IPS DF 4.7 (cell line): ENCODE results near the gene CD248.
"Not testable (repeated sequence)": the region's sequence is repeated elsewhere in the genome, so short reads cannot be mapped to it uniquely, and the experiment has no call there.

ENCODE experiments used
- DNase-seq: peaks from one replicate; pipeline ENCODE4 v3.0.0-alpha.2; 2013; ENCODE audit warnings: low spot score; ENCODE audit errors: extremely low read depth

CD248 gene, protein sequence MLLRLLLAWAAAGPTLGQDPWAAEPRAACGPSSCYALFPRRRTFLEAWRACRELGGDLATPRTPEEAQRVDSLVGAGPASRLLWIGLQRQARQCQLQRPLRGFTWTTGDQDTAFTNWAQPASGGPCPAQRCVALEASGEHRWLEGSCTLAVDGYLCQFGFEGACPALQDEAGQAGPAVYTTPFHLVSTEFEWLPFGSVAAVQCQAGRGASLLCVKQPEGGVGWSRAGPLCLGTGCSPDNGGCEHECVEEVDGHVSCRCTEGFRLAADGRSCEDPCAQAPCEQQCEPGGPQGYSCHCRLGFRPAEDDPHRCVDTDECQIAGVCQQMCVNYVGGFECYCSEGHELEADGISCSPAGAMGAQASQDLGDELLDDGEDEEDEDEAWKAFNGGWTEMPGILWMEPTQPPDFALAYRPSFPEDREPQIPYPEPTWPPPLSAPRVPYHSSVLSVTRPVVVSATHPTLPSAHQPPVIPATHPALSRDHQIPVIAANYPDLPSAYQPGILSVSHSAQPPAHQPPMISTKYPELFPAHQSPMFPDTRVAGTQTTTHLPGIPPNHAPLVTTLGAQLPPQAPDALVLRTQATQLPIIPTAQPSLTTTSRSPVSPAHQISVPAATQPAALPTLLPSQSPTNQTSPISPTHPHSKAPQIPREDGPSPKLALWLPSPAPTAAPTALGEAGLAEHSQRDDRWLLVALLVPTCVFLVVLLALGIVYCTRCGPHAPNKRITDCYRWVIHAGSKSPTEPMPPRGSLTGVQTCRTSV

DNA sequence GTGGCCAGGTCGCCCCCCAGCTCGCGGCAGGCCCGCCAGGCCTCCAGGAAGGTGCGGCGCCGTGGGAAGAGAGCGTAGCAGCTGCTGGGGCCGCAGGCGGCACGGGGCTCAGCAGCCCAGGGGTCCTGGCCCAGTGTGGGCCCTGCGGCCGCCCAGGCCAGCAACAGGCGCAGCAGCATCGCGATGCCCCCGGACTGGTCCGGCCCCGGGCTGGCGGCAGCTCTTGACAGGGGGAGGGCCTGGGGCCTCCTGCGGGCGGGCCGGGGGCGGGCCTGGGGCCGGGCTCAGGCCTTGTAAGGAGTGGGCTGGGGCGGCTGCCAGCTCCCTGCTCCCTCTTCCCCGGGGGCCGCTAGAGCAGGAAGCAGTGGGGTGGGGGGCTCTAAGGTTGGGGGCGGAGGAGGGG is at the start of gene CD248:
CD248 (minus strand) TSS at position 196 of the 403 bp plus-strand sequence; CDS start at position 179, 17 bp downstream.
- no peak for DNase-seq

DNA sequence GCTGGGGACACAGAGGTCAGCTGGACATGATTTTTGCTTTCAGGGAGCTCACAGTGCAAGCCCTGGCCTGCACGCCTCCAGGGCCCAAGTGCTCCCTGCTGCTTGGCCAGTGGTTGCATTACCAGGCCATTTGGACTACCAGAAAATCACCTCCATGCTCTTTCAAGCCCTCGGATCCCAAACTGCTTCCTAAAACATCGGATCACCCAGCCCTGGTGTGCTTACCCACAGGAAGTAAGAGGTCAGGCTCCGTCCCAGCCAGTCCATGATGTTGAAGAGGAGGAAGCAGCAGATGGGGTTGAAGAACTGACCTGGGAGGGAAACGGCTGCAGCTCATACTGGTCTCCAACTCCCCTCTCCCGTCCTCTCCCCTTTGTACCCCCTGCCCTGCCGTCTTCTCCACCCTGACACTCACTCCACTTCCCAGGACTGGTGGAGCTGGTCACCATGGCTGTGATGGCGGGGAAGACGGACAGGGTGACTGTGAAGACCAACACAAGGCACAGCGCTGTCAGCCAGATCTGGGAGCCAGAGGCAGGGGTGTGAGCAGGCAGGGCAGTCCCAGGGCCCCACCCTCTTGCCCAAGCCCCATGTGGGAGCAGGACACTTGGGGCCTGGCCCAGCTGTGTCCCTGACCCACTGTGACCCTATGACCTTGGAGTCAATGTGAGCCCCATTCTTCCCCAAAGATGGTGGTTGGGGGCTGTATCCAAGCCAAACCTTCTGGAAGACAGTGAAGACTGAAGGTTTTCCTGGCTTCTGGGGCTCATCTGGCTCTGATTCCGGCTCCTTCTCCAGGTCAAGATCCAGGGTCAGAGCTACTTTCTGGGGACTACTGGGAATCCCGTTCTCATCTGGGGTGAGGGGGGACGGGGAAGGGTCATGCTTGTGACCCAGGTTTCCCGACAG is 49.1 kb upstream of the CD248 start:
- DNase-seq = no peak

DNA sequence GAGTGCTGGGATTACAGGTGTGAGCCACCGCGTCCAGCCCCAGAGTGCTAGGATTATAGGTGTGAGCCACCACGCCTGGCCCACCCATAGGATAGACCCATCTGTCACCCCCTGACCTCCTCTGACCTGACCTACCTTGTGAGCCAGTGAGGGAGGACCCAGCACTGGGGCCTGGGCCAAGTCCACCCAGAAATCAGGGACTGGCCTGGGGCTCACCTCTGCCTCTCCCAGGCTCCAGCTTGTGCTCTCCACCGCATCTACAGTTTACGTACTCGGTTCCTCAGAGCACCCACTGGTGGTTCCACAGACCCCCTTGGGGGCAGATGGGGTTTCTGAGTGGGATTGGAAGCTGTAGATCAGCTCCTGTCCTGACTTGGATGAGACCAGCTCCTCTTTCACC is 48.3 kb upstream of the CD248 start:
- DNase-seq = no peak

DNA sequence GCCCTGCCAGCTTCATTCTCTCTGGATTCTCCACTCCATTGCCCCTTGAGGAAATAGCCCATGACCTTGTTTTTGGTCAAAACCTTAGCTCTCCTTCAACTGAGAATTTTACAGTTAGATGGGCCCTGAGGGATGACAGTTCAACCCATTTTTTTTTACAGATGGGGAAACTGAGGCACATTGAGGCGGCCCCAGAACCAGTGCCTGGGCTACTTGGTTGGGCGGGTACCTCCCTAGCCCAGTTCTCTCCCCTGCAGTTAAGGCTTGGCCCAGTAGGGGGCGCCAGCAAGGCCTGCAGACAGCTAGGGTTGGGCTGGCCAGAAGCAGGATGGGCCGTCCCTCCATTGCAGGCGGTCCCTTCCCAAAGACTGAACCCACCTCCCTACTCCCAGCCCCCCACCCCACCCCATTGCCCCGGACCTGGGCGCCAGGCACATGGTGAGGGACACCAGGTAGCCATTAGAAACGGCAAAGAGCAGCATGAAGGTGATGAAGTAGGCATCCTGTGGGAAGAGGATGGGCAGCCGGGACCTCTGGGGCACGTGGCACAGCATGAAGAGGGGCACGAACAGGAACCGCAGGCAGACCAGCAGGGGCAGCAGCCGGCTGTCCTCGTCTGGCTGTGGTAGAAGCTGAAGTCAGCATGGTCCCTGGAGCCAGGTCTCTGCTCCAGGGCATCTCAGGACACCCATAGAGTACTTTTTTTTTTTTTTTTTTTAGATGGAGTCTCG is 47.1 kb upstream of the CD248 start:
- DNase-seq = no peak

DNA sequence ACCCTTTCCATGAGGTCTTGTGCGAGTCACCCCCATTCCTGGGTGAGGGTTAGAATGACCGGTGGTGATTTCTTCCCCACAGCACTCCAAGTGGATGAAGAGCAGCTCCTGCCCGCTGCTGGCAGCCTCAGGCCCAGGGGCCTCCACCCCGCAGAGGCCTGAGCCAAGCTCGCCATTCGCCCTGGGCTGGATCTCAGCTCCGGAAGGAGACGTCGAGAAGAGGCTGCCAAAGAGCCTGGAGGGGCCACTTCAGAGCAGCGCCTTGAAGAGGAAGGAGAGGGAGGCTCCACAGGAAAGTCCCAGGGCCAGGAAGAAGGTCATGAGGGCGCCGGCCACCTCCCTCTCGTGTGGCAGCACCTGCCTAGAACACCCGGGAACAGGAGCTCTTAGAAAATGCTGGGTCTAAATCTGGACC is 46.4 kb upstream of the CD248 start:
- no peak for DNase-seq

DNA sequence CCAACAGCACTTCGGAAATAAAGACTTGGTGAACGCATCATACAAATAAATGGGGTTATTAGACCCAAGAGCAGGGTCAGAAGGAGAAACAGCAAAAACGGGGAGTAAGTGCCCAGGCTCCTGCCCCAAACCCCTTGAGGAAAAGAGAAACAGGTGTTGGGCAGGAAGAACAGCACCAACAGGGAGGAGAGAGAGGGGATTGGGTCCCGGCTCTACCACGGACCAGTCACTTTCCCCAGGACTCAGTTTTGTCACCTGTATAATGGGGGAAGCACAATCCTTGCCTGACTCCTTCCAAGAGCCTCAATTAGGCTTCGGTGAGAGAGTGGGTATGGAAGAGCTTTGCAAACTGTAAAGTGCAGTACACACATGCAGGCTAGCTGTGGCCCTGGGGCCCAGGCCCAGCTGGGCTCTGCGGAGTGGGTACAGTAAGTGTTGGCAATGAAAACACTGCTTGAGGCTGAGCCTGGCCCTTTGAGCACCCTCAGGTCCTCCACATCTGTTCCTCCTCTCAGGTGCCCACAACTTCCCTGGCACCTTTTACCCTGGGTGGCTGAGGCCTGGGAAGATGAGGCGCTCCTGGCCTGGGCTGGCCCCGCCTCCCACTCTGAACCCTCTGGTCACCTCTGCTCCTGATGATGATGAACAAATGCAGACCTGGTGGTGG is 45.8 kb upstream of the CD248 start:
- no peak for DNase-seq

DNA sequence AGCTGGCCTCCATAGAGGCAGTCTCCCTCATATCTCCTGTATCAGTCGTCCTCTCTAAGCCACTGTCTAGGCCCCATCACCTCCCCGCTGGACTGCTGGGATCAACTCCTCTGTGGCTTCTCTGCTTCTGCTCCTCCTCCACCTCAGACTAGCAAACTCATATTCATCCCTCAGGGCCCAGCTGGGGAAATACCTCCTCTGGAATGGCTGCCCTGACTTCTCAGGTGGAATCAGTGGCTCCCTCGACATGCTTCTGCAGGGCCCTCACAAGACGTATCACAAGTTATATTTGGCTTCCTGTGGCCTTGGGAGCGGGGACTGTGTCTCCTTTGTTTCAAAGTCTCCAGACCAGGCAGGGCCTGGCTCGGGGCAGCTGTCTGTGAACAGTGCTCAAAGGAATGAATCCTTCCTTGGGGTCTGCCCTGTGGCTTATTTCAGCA is 44.7 kb upstream of the CD248 start:
- DNase-seq = no peak

DNA sequence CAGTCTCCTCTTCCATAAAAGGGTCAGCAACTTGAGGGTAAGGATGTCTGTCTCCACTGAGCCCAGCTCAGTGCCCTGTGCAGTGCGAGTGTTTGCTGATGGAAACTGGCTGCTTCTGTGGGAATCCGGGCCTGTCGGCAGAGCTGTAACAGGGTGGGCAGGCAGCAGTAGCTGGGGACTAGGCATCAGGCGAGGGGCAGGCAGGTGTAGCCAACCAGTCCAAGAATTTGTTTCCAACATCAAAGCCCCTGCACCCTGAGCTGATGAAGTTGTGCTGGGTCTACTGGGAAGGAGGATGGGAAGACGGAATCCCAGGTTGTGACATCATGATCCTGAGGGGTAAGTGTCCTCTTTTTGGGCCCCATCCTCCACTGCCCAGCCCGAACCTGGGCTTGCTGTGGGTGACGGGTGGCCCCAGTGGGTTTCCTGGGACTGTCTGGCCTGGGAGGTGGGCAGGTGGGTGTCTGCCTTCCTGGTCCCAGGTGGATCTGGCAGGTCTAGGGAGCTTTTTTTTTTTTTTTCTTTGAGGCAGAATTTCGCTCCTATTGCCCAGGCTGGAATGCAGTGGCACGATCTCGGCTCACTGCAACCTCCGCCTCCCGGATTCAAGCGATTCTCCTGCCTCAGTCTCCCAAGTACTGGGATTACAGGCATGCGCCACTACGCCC is 43.7 kb upstream of the CD248 start:
- no peak for DNase-seq

DNA sequence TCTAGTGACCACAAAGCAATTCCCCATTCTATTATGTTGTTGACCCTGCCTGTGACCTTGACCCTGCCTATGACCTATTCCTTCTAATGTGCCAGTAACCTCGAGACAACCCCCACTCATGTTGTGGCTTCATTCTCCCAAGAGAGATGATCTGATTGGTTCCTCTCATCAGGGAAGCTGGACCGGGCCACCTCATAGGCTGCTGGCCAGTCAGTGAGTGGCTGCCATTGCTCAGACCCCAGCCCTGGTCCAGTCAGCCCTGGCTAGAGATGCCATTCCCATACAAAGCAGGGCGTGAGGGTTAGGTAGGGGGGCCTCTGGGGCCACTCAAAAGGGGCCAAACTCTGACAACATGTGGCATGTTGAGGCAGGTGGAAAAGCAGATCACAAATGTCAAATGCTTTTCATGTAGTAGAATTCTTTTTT is 42.8 kb upstream of the CD248 start:
- DNase-seq = no peak

DNA sequence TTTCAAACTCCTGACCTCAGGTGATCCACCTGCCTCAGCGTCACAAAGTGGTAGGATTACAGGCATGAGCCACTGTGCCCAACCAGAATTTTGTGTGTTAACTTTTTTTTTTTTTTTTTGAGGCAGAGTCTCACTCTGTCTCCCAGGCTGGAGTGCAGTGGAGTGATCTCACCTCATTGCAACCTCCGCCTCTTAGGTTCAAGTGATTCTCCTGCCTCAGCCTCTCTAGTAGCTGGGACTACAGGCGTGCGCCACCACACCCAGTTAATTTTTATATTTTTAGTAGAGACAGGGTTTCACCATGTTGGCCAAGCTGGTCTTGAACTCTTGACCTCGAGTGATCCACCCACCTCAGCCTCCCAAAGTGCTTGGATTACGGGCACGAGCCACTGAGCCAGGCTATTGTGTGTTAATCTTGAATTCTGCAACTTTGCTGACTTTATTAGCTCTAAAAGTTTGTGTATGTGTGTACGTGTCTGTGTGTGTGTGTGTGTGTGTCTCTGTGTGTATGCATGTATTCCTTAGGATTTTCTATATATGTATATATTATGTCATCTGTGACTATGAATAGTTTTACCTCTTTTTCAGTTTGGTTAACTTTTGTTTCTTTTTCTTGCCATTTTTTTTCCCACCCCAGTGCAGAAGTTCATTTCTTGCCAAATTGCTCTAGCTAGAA is 33.9 kb upstream of the CD248 start:
- DNase-seq = not testable (repeated sequence)

DNA sequence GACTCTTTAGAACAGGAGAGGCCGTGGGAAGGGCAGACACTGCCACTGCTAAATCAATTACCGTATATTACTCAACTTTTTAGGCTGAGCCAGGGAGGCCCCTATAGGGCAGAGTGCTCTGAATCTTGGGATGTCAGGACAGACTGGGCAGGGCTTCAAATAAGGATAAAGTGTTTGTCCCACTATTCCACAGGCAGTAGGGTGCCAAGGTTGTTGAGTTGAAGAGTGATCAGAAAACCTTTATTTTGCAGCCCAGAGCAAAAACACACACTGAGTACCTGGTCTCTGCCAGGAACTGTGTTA is 32.2 kb upstream of the CD248 start:
- no peak for DNase-seq

DNA sequence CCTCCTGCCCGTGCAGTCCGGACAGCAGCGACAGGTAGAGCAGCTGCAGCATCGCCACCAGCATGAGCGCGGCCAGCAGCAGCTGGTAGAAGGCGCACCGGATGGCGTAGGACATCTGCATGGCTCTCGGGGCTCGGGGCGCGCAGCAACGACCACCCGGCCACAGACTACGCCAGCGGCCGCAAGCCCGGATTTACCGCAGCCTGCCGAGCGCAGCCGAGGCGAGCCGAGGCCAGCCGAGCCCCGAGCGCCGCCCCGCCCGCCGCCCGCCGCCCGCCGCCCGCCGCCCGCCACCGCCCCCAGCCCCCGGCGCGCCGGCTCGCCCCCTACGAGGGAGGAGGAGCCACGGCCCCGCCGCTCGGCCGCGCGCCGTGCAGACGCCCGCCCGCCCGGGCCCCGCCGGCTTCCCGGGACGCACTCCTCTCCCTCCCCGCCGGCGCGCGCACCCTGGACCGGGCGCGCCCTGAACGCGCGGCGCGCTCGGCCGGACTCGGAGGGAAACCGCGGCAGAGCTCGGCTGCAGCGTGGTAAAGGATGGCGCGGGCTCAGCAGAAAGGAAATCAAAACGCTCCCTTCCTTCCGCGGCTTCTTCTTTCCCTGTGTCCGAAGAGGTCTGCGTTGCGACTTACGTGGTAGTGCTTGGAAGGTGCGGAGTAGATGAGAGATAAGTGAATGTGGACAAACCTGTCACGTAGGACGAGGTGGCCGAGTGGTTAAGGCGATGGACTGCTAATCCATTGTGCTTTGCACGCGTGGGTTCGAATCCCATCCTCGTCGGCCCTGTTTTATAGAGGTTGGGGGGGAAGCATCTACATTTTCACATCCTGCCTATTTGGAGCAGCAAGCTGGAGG is 30.8 kb upstream of the CD248 start, which contains the start of gene B4GAT1:
B4GAT1 (minus strand) TSS at position 205 of the 852 bp plus-strand sequence; CDS start at position 121, 84 bp downstream.
- no peak for DNase-seq

DNA sequence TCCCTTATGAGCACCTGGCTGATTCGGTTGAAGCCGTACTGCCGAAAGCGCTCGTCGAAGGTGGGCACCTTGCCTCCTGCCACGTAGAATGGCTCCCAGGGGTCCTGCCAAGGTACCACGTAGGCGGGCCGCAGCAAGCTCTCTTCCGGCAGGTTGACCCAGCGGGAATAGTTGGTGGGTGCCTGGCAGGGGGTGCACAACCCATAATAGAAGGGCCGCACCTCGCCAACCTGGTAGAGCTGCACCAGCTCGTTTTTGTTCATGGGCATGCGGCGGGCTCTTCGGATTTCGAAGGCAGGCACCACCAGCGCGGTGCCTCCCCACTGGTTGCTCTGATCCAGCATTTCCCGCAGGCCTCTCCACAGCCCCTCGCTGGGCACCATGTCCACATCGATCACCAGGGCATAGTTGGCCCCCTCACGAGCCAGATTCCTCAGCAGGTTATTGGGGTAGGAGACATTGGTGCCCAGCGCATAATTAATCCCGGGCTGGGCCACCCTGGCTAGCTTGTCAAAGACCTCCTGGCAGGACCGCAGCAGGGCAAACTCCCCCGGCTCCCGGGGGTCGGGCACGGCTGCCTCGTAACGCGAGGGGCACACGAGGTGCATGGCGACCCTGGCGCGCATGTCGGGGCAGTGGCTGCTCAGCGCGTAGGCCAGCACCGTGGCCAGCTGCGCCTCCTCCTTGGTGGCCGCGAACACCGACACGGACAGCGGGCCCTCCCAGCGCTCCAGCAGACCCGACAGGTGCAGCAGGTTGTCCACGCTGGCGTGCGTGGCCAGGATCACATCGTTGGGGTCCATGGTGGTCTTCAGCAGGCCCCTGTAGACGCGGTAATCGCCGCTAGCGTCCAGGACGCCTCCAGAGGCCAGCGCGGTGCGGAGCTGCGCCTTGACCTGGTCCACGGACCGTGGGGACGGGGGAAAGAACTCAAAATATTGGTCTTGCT is 29.9 kb upstream of the CD248 start:
- no peak for DNase-seq

DNA sequence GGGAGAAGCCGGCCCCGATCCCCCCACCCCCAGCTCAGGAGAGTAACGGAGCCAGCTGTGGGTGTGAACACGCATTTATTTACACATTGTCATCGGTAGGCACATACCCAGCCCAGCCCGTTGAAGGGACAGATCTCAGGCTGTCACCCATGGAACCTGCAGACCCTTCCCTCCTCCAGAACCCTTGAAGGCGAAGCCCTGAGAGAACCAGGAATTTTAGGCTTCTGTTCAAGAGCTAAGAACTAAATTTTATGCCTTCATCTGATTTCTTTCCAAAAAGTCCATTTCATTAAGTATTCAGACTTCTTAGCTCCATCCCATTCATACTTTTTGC is 28.4 kb upstream of the CD248 start:
- no peak for DNase-seq

DNA sequence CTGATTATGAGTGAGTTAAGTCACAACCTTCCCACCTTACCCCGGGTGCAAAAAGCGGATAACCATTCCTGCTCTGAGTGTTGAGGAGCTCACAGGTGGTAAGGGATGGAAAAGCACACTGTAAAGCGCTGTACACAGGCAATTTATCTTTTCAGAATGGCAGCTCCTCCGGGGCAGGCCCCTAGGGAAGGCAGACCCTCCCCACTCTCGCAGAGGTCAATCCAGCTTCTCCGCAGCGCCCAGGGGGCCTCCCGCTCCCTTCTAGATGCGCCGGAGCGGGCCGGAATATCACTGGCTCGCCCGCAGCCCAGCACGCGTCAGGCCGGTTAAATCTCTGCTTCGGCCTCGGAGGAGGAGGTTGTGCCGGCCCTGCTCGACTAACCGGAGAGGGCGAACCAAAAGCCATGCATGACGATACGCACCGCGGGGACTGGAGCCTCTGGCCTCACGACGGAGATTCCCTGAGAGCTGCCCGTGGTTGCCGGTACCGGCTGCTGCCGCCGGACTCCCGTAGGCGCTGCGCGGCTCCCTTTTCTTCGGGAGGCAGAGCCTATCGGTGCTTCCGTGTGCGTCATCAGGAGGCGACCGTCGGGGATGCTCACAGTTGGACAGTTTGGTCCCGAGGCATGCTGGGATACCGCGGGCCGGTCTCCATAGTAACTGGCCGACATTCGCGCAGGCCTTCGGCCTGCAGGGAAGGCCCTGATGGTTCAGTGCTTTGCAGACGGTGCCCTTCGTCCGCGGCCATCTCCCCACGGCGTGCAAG is 27.9 kb upstream of the CD248 start, which contains the start of gene BRMS1:
BRMS1 (minus strand) TSS at position 555 of the 766 bp plus-strand sequence. CDS start 2,870 bp downstream, outside the sequence.
- peak; percentile 87 for DNase-seq

DNA sequence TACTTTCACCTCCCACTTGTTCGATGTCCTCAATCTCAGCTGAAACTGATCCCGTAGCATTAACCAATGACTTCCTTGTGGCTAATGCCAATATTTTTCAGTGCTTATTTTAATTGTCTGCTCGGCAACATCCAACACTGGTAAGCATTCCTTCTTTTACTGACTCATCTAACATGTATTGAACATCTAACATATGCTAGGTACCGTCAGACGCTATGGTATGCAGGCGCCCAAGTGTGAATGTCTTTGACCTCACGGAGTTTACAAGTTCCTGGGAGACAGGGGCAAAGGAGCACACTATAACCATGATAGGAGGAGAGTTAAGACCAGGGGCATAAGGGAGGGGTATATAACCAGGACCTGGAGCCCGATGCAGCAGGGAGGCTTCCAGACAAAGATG is 26.3 kb upstream of the CD248 start:
- no peak for DNase-seq
